GM12878 (cell line): Measurements from ENCODE around the gene TYK2. TPM values are rescaled to one million over a fixed set of nuclear protein-coding genes. Genes with fewer than 3 reads are reported as not detected.

Source experiments
- ATAC-seq: fragments of 200-7000 bp; cut with Tn5 transposase; 3 replicates; pipeline ENCODE4 v1.9.1; 2020; ENCODE audit warnings: mild to moderate bottlenecking, moderate library complexity
- BruUV-seq: library from RNA; stranded (reverse); fragments of 400-500 nt; replicated peaks from 2 replicates; lab custom pipeline; 2021; lab: Mats Ljungman, UMichigan
- CTCF ChIA-PET: fragments of 300-600 bp; sonication (Branson Sonifier 250); formaldehyde crosslinking; extraction: SDS; loops from one replicate; lab custom pipeline; 2021; ENCODE audit warnings: inconsistent platforms; lab: Yijun Ruan, JAX
- POLR2A ChIA-PET: fragments of 350-600 bp; formaldehyde crosslinking; extraction: SDS; loops from one replicate; lab custom pipeline; 2021; ENCODE audit warnings: inconsistent platforms; lab: Charles Lee
- RAD21 ChIA-PET: fragments of 300-600 bp; sonication (Branson Sonifier 250); formaldehyde crosslinking; loops from one replicate; lab custom pipeline; 2023; ENCODE audit warnings: antibody characterized with exemption; ENCODE audit not compliant: unreplicated experiment; lab: Charles Lee
- SMC1A ChIA-PET: fragments of 300-600 bp; sonication (Branson Sonifier 250); formaldehyde crosslinking; loops from one replicate; lab custom pipeline; 2023; ENCODE audit not compliant: unreplicated experiment, uncharacterized antibody; lab: Charles Lee
- DNase-seq: peaks from one replicate; pipeline ENCODE4 v3.0.0-alpha.2; 2011; ENCODE audit warnings: low read depth, low spot score
- FAIRE-seq: peaks from 3 replicates; lab custom pipeline; 2011; peaks lifted over from hg19 to GRCh38; lab: Jason Lieb, UNC
- H2AFZ ChIP-seq: 2 replicates; pipeline ENCODE4 v1.6.0; 2011; ENCODE audit warnings: low read depth, low read length, control low read depth; ENCODE audit not compliant: control insufficient read depth
- H3K27ac ChIP-seq: 2 replicates; pipeline ENCODE4 v1.5.1; 2011; ENCODE audit warnings: control low read depth; ENCODE audit not compliant: control insufficient read depth, insufficient read depth
- H3K27me3 ChIP-seq, 2 experiments: replicated peaks in 1 of 2; 2 replicates each; pipeline versions ENCODE4 v1.6.0 to v1.6.1; 2011; ENCODE audit warnings: low read length in 1 of 2; ENCODE audit not compliant: control insufficient read depth in 2 of 2, insufficient read depth in 2 of 2
- H3K36me3 ChIP-seq, 2 experiments: 2 replicates each; pipeline ENCODE4 v1.5.1; 2011; ENCODE audit warnings: low read length in 1 of 2; ENCODE audit not compliant: control insufficient read depth in 2 of 2, insufficient read depth in 2 of 2
- H3K4me1 ChIP-seq: 2 replicates; pipeline ENCODE4 v1.6.1; 2011; ENCODE audit warnings: mild to moderate bottlenecking, low read length, moderate library complexity, mixed read lengths; ENCODE audit not compliant: control insufficient read depth, insufficient read depth
- H3K4me2 ChIP-seq: 2 replicates; pipeline ENCODE4 v1.6.0; 2011; ENCODE audit warnings: control low read depth; ENCODE audit not compliant: control insufficient read depth, insufficient read depth
- H3K4me3 ChIP-seq: fragments of 200-600 bp; sonication (generic); 2 replicates; pipeline ENCODE4 v1.5.1; 2016
- H3K79me2 ChIP-seq: 2 replicates; pipeline ENCODE4 v1.6.0; 2011; ENCODE audit warnings: low read length; ENCODE audit not compliant: control insufficient read depth, insufficient read depth
- H3K9ac ChIP-seq: 2 replicates; pipeline ENCODE4 v1.8.0; 2011; ENCODE audit warnings: low read length, control low read depth, mixed read lengths; ENCODE audit not compliant: control insufficient read depth, insufficient read depth
- H3K9me3 ChIP-seq: replicated peaks from 3 replicates; pipeline ENCODE4 v1.5.1; 2011; ENCODE audit warnings: mild to moderate bottlenecking, low read length; ENCODE audit not compliant: control insufficient read depth, insufficient read depth
- H4K20me1 ChIP-seq: 2 replicates; pipeline ENCODE4 v1.6.0; 2011; ENCODE audit not compliant: control insufficient read depth, insufficient read depth
- BMI1 ChIP-seq: fragments of 450-650 bp; IDR thresholded peaks from 2 replicates; pipeline ENCODE4 v1.6.1; 2016; ENCODE audit warnings: mild to moderate bottlenecking, moderate library complexity, borderline replicate concordance
- E2F8 ChIP-seq: fragments of 450-650 bp; IDR thresholded peaks from 2 replicates; pipeline ENCODE4 v1.6.1; 2018; ENCODE audit warnings: mild to moderate bottlenecking, low read depth, moderate library complexity; ENCODE audit not compliant: partially characterized antibody
- FOXK2 ChIP-seq: fragments of 450-650 bp; IDR thresholded peaks from 2 replicates; pipeline ENCODE4 v1.6.1; 2017; ENCODE audit warnings: mild to moderate bottlenecking, moderate library complexity
- GABPA ChIP-seq: IDR thresholded peaks from 2 replicates; pipeline ENCODE4 v1.6.1; 2014; ENCODE audit warnings: antibody characterized with exemption, low read depth, mild to moderate bottlenecking, inconsistent platforms
- HSF1 ChIP-seq: fragments of 150-350 bp; IDR thresholded peaks from 2 replicates; pipeline ENCODE4 v1.6.1; 2014; ENCODE audit warnings: mild to moderate bottlenecking, low read depth, low read length
- IRF4 ChIP-seq: IDR thresholded peaks from 2 replicates; pipeline ENCODE4 v1.6.1; 2011; ENCODE audit warnings: low read depth, low read length
- POLR2AphosphoS2 ChIP-seq: IDR thresholded peaks from 2 replicates; pipeline ENCODE4 v1.6.1; 2011; ENCODE audit warnings: low read depth, mild to moderate bottlenecking, low read length, improper control_type of control experiment, moderate library complexity
- POLR2AphosphoS5 ChIP-seq: IDR thresholded peaks from 2 replicates; pipeline ENCODE4 v1.6.1; 2011; ENCODE audit warnings: mild to moderate bottlenecking, low read length, inconsistent platforms
- PRDM15 ChIP-seq: fragments of 450-650 bp; formaldehyde crosslinking; IDR thresholded peaks from 2 replicates; pipeline ENCODE4 v1.4.0; 2020; ENCODE audit warnings: mild to moderate bottlenecking, moderate library complexity
- TBL1XR1 ChIP-seq: IDR thresholded peaks from 2 replicates; pipeline ENCODE4 v1.6.1; 2012; ENCODE audit warnings: low read depth, low read length, improper control_type of control experiment
- ZBED1 ChIP-seq: IDR thresholded peaks from 2 replicates; pipeline ENCODE4 v1.6.1; 2016; ENCODE audit warnings: borderline replicate concordance
- ZBTB33 ChIP-seq: fragments of 450-650 bp; IDR thresholded peaks from 2 replicates; pipeline ENCODE4 v1.6.1; 2017; ENCODE audit warnings: mild to moderate bottlenecking
- ZNF217 ChIP-seq: fragments of 450-650 bp; IDR thresholded peaks from 2 replicates; pipeline ENCODE4 v1.6.1; 2017; ENCODE audit warnings: antibody characterized with exemption, mild to moderate bottlenecking
- WGBS: methylation state at CpG from one replicate; pipeline ENCODE4 v1.1.6; 2016; ENCODE audit warnings: low lambda C conversion rate; ENCODE audit not compliant: insufficient replicate concordance, insufficient coverage; ENCODE audit errors: missing lambda C conversion rate; 5-methylcytosine and 5-hydroxymethylcytosine counted together
- in situ Hi-C: fragments of 300-500 bp; cut with MboI; formaldehyde crosslinking; loops from 9 replicates; pipeline ENCODE4 v1.14.3; 2018; ENCODE audit warnings: mixed read lengths
- intact Hi-C: fragments of 100-400 bp; cut with micrococcal nuclease; formaldehyde crosslinking; loops from one replicate; pipeline ENCODE4 v1.14.2; 2022; ENCODE audit not compliant: unreplicated experiment
- polyA plus RNA-seq, 11 experiments: library from polyadenylated mRNA; depleted of rRNA in 4 of 11; unstranded in 6 of 11; stranded (reverse) in 5 of 11; fragments of >200 nt; fragmentation: Nextera tagmentation in 4 of 11; fragmentation: Illumina TruSeq in 1 of 11; extraction: Ambion mirVana in 4 of 11; extraction: Trizol in 1 of 11; gene quantifications; 1 replicate in 1 of 11; 2 replicates in 10 of 11; pipeline versions ENCODE4 v1.2.1 to v1.2.3, GENCODE V29; 2011 to 2016; ENCODE audit warnings: inconsistent platforms in 2 of 11, missing spikeins in 2 of 11, low read depth in 1 of 11
- total RNA-seq, 4 experiments: library from RNA; depleted of rRNA in 3 of 4; stranded (reverse); fragments of >200 nt in 3 of 4; fragmentation: Illumina TruSeq in 1 of 4; extraction: Trizol in 1 of 4; gene quantifications; 2 replicates each; pipeline versions ENCODE4 v1.2.1 to v1.2.3, GENCODE V29; 2013 to 2021

The TYK2 gene
- total and polyA plus RNA-seq, 10 of the 15 experiments (the other 5 are each of a cell fraction or from before 2014, with no cell fraction given) = 36.4 to 364 (median 179) TPM

- ChIA-PET SMC1A (no interaction called here), RAD21 (no interaction called here), POLR2A (no interaction called here), CTCF (no interaction called here)
- BruUV-seq = no TSS peak
- Histone ChIP-seq H3K9ac (no peak overlapping the region), H3K27me3 (no peaks in the 10 kb centered on the region), H4K20me1 (no peaks in the 10 kb centered on the region), H3K4me1 (no peaks in the 10 kb centered on the region), H3K27ac (no peak overlapping the region), H3K79me2 (no peaks in the 10 kb centered on the region), H2AFZ (no peak overlapping the region), H3K36me3 (peaks cover 4% of the 10 kb centered on the region in 2 experiments; a peak in 3 of 4 replicates), H3K9me3 (no peaks in the 10 kb centered on the region), H3K4me2 (no peak overlapping the region), H3K4me3 (no peak overlapping the region)
- ATAC-seq = no peak
- intact Hi-C loops (no loop called here), in situ Hi-C loops (no loop called here)
- no peak for DNase-seq
- FAIRE-seq = no peak
- WGBS = 57% methylated on average over 10 of the region's 10 CpGs
- no peak for TF ChIP-seq POLR2AphosphoS2
- no peak for TF ChIP-seq ZNF217
- TF ChIP-seq POLR2AphosphoS5 = no peak
- TF ChIP-seq ZBTB33 = no peak
- TF ChIP-seq GABPA = no peak
- TF ChIP-seq BMI1 = no peak
- TF ChIP-seq FOXK2 = no peak
- TF ChIP-seq IRF4 = no peak
- no peak for TF ChIP-seq ZBED1
- TF ChIP-seq E2F8 = no peak
- TF ChIP-seq TBL1XR1 = no peak
- no peak for TF ChIP-seq PRDM15 (CRISPR knock-in tag)
- TF ChIP-seq HSF1 = no peak
Measured at GRCh38 chr19:10346509-10346908, 33.9 kb downstream of the TYK2 start.
